HepG2 (cell line): ENCODE data around the gene AFTPH. TPM values are rescaled to one million over a fixed set of nuclear protein-coding genes. Genes with fewer than 3 reads are reported as not detected.
A peak's percentile ranks its signal among the peaks of the same experiment; 100 is the strongest.

Experiments
- DDIT3 ChIP-seq: sonication (generic); formaldehyde crosslinking; IDR thresholded peaks from 2 replicates; pipeline ENCODE4 v1.4.0; 2020; ENCODE audit warnings: mild to moderate bottlenecking, missing genetic modification reagents
- ETV6 ChIP-seq: sonication (generic); formaldehyde crosslinking; conservative IDR thresholded peaks from 2 replicates; pipeline ENCODE4 v1.4.0; 2020; ENCODE audit warnings: missing genetic modification reagents
- HDAC1 ChIP-seq: sonication (generic); formaldehyde crosslinking; IDR thresholded peaks from 2 replicates; pipeline ENCODE4 v1.5.1; 2020; ENCODE audit warnings: mild to moderate bottlenecking, missing genetic modification reagents
- MATR3 ChIP-seq: sonication (generic); formaldehyde crosslinking; IDR thresholded peaks from 2 replicates; pipeline ENCODE4 v1.4.0; 2020; ENCODE audit warnings: missing genetic modification reagents
- MXD3 ChIP-seq: IDR thresholded peaks from 2 replicates; pipeline ENCODE4 v1.6.1; 2016; ENCODE audit warnings: mild to moderate bottlenecking, missing biosample characterization, missing genetic modification reagents
- NR1H2 ChIP-seq: sonication (generic); formaldehyde crosslinking; IDR thresholded peaks from 2 replicates; pipeline ENCODE4 v1.8.1; 2022; ENCODE audit warnings: low read depth, missing genetic modification reagents, borderline replicate concordance
- PRDM15 ChIP-seq: sonication (generic); formaldehyde crosslinking; IDR thresholded peaks from 2 replicates; pipeline ENCODE4 v1.4.0; 2020; ENCODE audit warnings: missing genetic modification reagents
- RBFOX2 ChIP-seq: fragments of 200-400 bp; formaldehyde crosslinking; IDR thresholded peaks from 2 replicates; pipeline ENCODE4 v1.6.1; 2017; ENCODE audit warnings: low read depth, mild to moderate bottlenecking, low read length
- RELA ChIP-seq: sonication (generic); formaldehyde crosslinking; IDR thresholded peaks from 2 replicates; pipeline ENCODE4 v1.4.0; 2020; ENCODE audit warnings: missing genetic modification reagents
- SCMH1 ChIP-seq: sonication (generic); formaldehyde crosslinking; IDR thresholded peaks from 2 replicates; pipeline ENCODE4 v1.9.0; 2021; ENCODE audit warnings: missing genetic modification reagents, mild to moderate bottlenecking, borderline replicate concordance
- SMAD3 ChIP-seq: sonication (generic); formaldehyde crosslinking; IDR thresholded peaks from 2 replicates; pipeline ENCODE4 v1.4.0; 2020; ENCODE audit warnings: missing genetic modification reagents
- SOX6 ChIP-seq, 2 experiments: fragments of 450-650 bp in 1 of 2; sonication (generic) in 1 of 2; formaldehyde crosslinking in 1 of 2; IDR thresholded peaks; 2 replicates each; pipeline versions ENCODE4 v1.4.0 to v1.6.1; 2017 to 2020; ENCODE audit warnings: antibody characterized with exemption in 1 of 2, mild to moderate bottlenecking in 1 of 2, missing genetic modification reagents in 1 of 2
- SP2 ChIP-seq: sonication (generic); formaldehyde crosslinking; IDR thresholded peaks from 2 replicates; pipeline ENCODE4 v1.5.1; 2020; ENCODE audit warnings: mild to moderate bottlenecking, missing genetic modification reagents
- SRSF1 ChIP-seq: fragments of 200-400 bp; formaldehyde crosslinking; optimal IDR thresholded peaks from 2 replicates; pipeline ENCODE3; 2017; ENCODE audit warnings: mild to moderate bottlenecking, low read depth, low read length, moderate library complexity
- TBP ChIP-seq: sonication (generic); formaldehyde crosslinking; IDR thresholded peaks from 2 replicates; pipeline ENCODE4 v1.5.0; 2020; ENCODE audit warnings: missing genetic modification reagents
- ZNF282 ChIP-seq: fragments of 450-650 bp; IDR thresholded peaks from 2 replicates; pipeline ENCODE4 v1.6.1; 2018; ENCODE audit not compliant: partially characterized antibody
- ZNF775 ChIP-seq: sonication (generic); formaldehyde crosslinking; IDR thresholded peaks from 2 replicates; pipeline ENCODE4 v1.4.0; 2020; ENCODE audit warnings: missing genetic modification reagents, mild to moderate bottlenecking, moderate library complexity, borderline replicate concordance
- polyA plus RNA-seq, 8 experiments: library from polyadenylated mRNA; depleted of rRNA in 3 of 8; stranded (reverse) in 7 of 8; unstranded in 1 of 8; fragments of >200 nt; fragmentation: Illumina TruSeq in 4 of 8; extraction: Trizol in 4 of 8; gene quantifications; 2 replicates each; pipeline versions ENCODE4 v1.2.1 to v1.2.3, GENCODE V29; 2011 to 2016; ENCODE audit warnings: low read depth in 4 of 8, missing spikeins in 1 of 8, mixed read lengths in 1 of 8; ENCODE audit not compliant: insufficient read depth in 1 of 8
- total RNA-seq, 5 experiments: library from RNA; depleted of rRNA; stranded (reverse); fragments of >200 nt; fragmentation: Illumina TruSeq; extraction: Trizol; gene quantifications; 2 replicates each; pipeline ENCODE4 v1.2.3, GENCODE V29; 2016; ENCODE audit warnings: low read depth in 1 of 5
- TF ChIP-seq, protein P1 (sequence below): sonication (generic); formaldehyde crosslinking; IDR thresholded peaks from 2 replicates; pipeline ENCODE4 v1.4.0; 2020; ENCODE audit warnings: mild to moderate bottlenecking, missing genetic modification reagents, borderline replicate concordance
- TF ChIP-seq, protein P2 (sequence below): sonication (generic); formaldehyde crosslinking; IDR thresholded peaks from 2 replicates; pipeline ENCODE4 v1.5.0; 2020; ENCODE audit warnings: missing genetic modification reagents, mild to moderate bottlenecking, borderline replicate concordance
- TF ChIP-seq, protein P3 (sequence below): sonication (generic); formaldehyde crosslinking; IDR thresholded peaks from 2 replicates; pipeline ENCODE4 v1.4.0; 2020; ENCODE audit warnings: mild to moderate bottlenecking, missing genetic modification reagents

The AFTPH gene
- total and polyA plus RNA-seq, 2 of the 13 experiments (the other 11 are each of a cell fraction or from before 2014, with no cell fraction given) = 27.5 to 36.8 TPM

GRCh38 chr2:64606479-64607363 is 82.6 kb downstream of the AFTPH start (continued):
- no peak for TF ChIP-seq PRDM15 (CRISPR knock-in tag)
- no peak for TF ChIP-seq SRSF1
- TF ChIP-seq DDIT3 (CRISPR knock-in tag) = no peak
- no peak for TF ChIP-seq MXD3 (CRISPR knock-in tag)
- no peak for TF ChIP-seq NR1H2 (CRISPR knock-in tag)
- TF ChIP-seq ZNF282 = no peak
- no peak for TF ChIP-seq TBP (CRISPR knock-in tag)
- peak; percentile 28; the same call in 1 of the 2 replicates for TF ChIP-seq ZNF775 (CRISPR knock-in tag)
- TF ChIP-seq, protein P1, sequence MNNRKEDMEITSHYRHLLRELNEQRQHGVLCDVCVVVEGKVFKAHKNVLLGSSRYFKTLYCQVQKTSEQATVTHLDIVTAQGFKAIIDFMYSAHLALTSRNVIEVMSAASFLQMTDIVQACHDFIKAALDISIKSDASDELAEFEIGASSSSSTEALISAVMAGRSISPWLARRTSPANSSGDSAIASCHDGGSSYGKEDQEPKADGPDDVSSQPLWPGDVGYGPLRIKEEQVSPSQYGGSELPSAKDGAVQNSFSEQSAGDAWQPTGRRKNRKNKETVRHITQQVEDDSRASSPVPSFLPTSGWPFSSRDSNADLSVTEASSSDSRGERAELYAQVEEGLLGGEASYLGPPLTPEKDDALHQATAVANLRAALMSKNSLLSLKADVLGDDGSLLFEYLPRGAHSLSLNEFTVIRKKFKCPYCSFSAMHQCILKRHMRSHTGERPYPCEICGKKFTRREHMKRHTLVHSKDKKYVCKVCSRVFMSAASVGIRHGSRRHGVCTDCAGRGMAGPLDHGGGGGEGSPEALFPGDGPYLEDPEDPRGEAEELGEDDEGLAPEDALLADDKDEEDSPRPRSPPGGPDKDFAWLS (CRISPR knock-in tag) = no peak
- TF ChIP-seq SCMH1 = no peak
- TF ChIP-seq, protein P2, sequence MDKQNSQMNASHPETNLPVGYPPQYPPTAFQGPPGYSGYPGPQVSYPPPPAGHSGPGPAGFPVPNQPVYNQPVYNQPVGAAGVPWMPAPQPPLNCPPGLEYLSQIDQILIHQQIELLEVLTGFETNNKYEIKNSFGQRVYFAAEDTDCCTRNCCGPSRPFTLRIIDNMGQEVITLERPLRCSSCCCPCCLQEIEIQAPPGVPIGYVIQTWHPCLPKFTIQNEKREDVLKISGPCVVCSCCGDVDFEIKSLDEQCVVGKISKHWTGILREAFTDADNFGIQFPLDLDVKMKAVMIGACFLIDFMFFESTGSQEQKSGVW (CRISPR knock-in tag) = no peak
- peak; percentile 62 for TF ChIP-seq SP2 (CRISPR knock-in tag)
- TF ChIP-seq SOX6 (IDR thresholded peaks at IDR 0.05) = no peak
- TF ChIP-seq SOX6 (CRISPR knock-in tag; IDR thresholded peaks at IDR 0.05) = no peak
- TF ChIP-seq, protein P3, sequence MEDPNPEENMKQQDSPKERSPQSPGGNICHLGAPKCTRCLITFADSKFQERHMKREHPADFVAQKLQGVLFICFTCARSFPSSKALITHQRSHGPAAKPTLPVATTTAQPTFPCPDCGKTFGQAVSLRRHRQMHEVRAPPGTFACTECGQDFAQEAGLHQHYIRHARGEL = no peak
- no peak for TF ChIP-seq MATR3 (CRISPR knock-in tag)
- 0 out of 2 replicates have a peak, but pooled peaks have one; percentile 43 for TF ChIP-seq HDAC1 (CRISPR knock-in tag)
- TF ChIP-seq ETV6 = no peak
- no peak for TF ChIP-seq RELA (CRISPR knock-in tag)
- no peak; the same call in 1 of the 2 replicates for TF ChIP-seq SMAD3 (CRISPR knock-in tag)
- no peak for TF ChIP-seq RBFOX2
